GM13977 (cell line): Measurements from ENCODE around the gene CHST12.

Experiments used
- DNase-seq: peaks from one replicate; pipeline ENCODE4 v3.0.0; 2012; ENCODE audit warnings: low spot score
- CTCF ChIP-seq: IDR thresholded peaks from 2 replicates; pipeline ENCODE4 v1.5.1; 2012; ENCODE audit warnings: mild to moderate bottlenecking, control low read depth; ENCODE audit not compliant: insufficient read depth; ENCODE audit errors: extremely low read depth, missing control alignments
- in situ Hi-C: fragments of 300-500 bp; cut with MboI; formaldehyde crosslinking; loops from one replicate; pipeline ENCODE4 v1.12.0; 2022; ENCODE audit warnings: low sequenced_read_pairs, low pct_unique_long_range_greater_than_20kb, mixed read lengths, inconsistent platforms; ENCODE audit not compliant: unreplicated experiment

The CHST12 gene

GRCh38 chr7:2480070-2480408 is 76.6 kb downstream of the CHST12 start:
- TF ChIP-seq CTCF, result no peak
- DNase-seq, result no peak
- in situ Hi-C loops, result no loop called here

- no peak for DNase-seq
- no peak for TF ChIP-seq CTCF
- in situ Hi-C loops, result no loop called here
Observed at GRCh38 chr7:2481195-2481594, 77.8 kb downstream of the CHST12 start.

GRCh38 chr7:2482725-2483451 is 79.5 kb downstream of the CHST12 start:
- DNase-seq, result no peak
- in situ Hi-C loops, result no loop called here

GRCh38 chr7:2483494-2483893 is 80.1 kb downstream of the CHST12 start:
- no peak for DNase-seq
- no peak for TF ChIP-seq CTCF
- in situ Hi-C loops, result no loop called here

More at GRCh38 chr7:2482725-2483451, 79.5 kb downstream of the CHST12 start:
- TF ChIP-seq CTCF, result peak; percentile 18

- DNase-seq, result no peak
- in situ Hi-C loops, result no loop called here
- no peak for TF ChIP-seq CTCF
Observed at GRCh38 chr7:2484868-2485267, 81.5 kb downstream of the CHST12 start.

GRCh38 chr7:2487586-2488271 is 84.3 kb downstream of the CHST12 start:
- in situ Hi-C loops, result no loop called here
- DNase-seq, result no peak
- TF ChIP-seq CTCF, result no peak
